CD4-positive, alpha-beta T cell treated with Interleukin-15 for 4 hours (primary cell): ENCODE results near the gene HSDL1.
A peak's percentile ranks its signal among the peaks of the same experiment; 100 is the strongest.

Source experiments
- DNase-seq: peaks from one replicate; pipeline ENCODE4 v3.0.0-alpha.2; 2020; ENCODE audit warnings: low spot score

HSDL1 gene

GRCh38 chr16:84144859-84145639 is at the start of gene HSDL1, which contains the start of gene DNAAF1:
Gene HSDL1, minus strand, starts transcription at chr16:84145177. Its CDS starts 13,856 bp downstream, at chr16:84131321.
Gene DNAAF1, plus strand, starts transcription at chr16:84145308. Its CDS starts 133 bp downstream, at chr16:84145441.
- peak; percentile 94 for DNase-seq

- DNase-seq: no peak
Observed at GRCh38 chr16:84194018-84194417, 49.0 kb upstream of the HSDL1 start.

GRCh38 chr16:84193480-84193879 is 48.5 kb upstream of the HSDL1 start:
- DNase-seq: no peak

- DNase-seq: no peak
Observed at GRCh38 chr16:84191466-84191865, 46.5 kb upstream of the HSDL1 start.

GRCh38 chr16:84190731-84191388 is 45.9 kb upstream of the HSDL1 start, which contains the start of gene ADAD2:
Gene ADAD2, plus strand, starts transcription at chr16:84191157. Its CDS starts 74 bp downstream, at chr16:84191231.
- DNase-seq: no peak

- peak; percentile 91 for DNase-seq
Observed at GRCh38 chr16:84186685-84187437, 41.9 kb upstream of the HSDL1 start, which contains the start of gene TAF1C. Gene TAF1C, minus strand, starts transcription at chr16:84187057. Its CDS starts 2,069 bp downstream, at chr16:84184988.

- DNase-seq: no peak
Observed at GRCh38 chr16:84184775-84185174, 39.8 kb upstream of the HSDL1 start.

- no peak for DNase-seq
Observed at GRCh38 chr16:84183911-84184591, 39.1 kb upstream of the HSDL1 start.

GRCh38 chr16:84183572-84183875 is 38.5 kb upstream of the HSDL1 start:
- DNase-seq: no peak

- DNase-seq: no peak
Observed at GRCh38 chr16:84182680-84183571, 37.9 kb upstream of the HSDL1 start.

- no peak for DNase-seq
Observed at GRCh38 chr16:84182104-84182503, 37.1 kb upstream of the HSDL1 start.

GRCh38 chr16:84181144-84181915 is 36.4 kb upstream of the HSDL1 start:
- DNase-seq: no peak

- no peak for DNase-seq
Observed at GRCh38 chr16:84180519-84181140, 35.7 kb upstream of the HSDL1 start.

GRCh38 chr16:84179612-84180320 is 34.8 kb upstream of the HSDL1 start:
- DNase-seq: no peak

- no peak for DNase-seq
Observed at GRCh38 chr16:84178892-84179611, 34.1 kb upstream of the HSDL1 start.

- DNase-seq: no peak
Observed at GRCh38 chr16:84178146-84178765, 33.3 kb upstream of the HSDL1 start.

- DNase-seq: no peak
Observed at GRCh38 chr16:84177741-84178073, 32.7 kb upstream of the HSDL1 start.
